Astrocyte (in vitro differentiated cells and primary cell): Measurements from ENCODE around the gene CFC1B. TPM values are rescaled to one million over a fixed set of nuclear protein-coding genes. Genes with fewer than 3 reads are reported as not detected.
"Not testable (repeated sequence)": the region's sequence is repeated elsewhere in the genome, so short reads cannot be mapped to it uniquely, and the experiment has no call there.

ENCODE experiments used
- DNase-seq: peaks from one replicate; pipeline ENCODE4 v3.0.0-alpha.2; 2010; ENCODE audit warnings: low read depth
- FAIRE-seq: peaks from 2 replicates; lab custom pipeline; 2011; peaks lifted over from hg19 to GRCh38; lab: Jason Lieb, UNC
- H2AFZ ChIP-seq: 2 replicates; pipeline ENCODE4 v1.6.0; 2012; ENCODE audit warnings: low read depth, low read length, inconsistent platforms
- H3K27ac ChIP-seq: 2 replicates; pipeline ENCODE4 v1.5.1; 2011; ENCODE audit warnings: low read depth, low read length, inconsistent platforms
- H3K27me3 ChIP-seq: 2 replicates; pipeline ENCODE4 v1.6.0; 2011; ENCODE audit warnings: low read length, inconsistent platforms; ENCODE audit not compliant: insufficient read depth
- H3K36me3 ChIP-seq: 2 replicates; pipeline ENCODE4 v1.5.1; 2011; ENCODE audit warnings: low read length, inconsistent platforms; ENCODE audit not compliant: insufficient read depth
- H3K4me1 ChIP-seq: 2 replicates; pipeline ENCODE4 v1.5.1; 2011; ENCODE audit warnings: low read length, inconsistent platforms; ENCODE audit not compliant: insufficient read depth
- H3K4me2 ChIP-seq: 2 replicates; pipeline ENCODE4 v1.6.0; 2012; ENCODE audit warnings: low read length, inconsistent platforms
- H3K4me3 ChIP-seq: 2 replicates; pipeline ENCODE4 v1.5.1; 2011; ENCODE audit warnings: low read depth, mild to moderate bottlenecking, low read length, inconsistent platforms; ENCODE audit not compliant: insufficient read depth
- H3K79me2 ChIP-seq: 2 replicates; pipeline ENCODE4 v1.6.0; 2012; ENCODE audit warnings: mild to moderate bottlenecking, low read length, inconsistent platforms; ENCODE audit not compliant: insufficient read depth
- H3K9ac ChIP-seq: 2 replicates; pipeline ENCODE4 v1.6.0; 2012; ENCODE audit warnings: mild to moderate bottlenecking, low read length, inconsistent platforms
- H3K9me3 ChIP-seq: 2 replicates; pipeline ENCODE4 v1.5.1; 2012; ENCODE audit warnings: low read depth, mild to moderate bottlenecking, low read length, inconsistent platforms; ENCODE audit not compliant: insufficient read depth
- H4K20me1 ChIP-seq: 2 replicates; pipeline ENCODE4 v1.6.0; 2012; ENCODE audit warnings: low read length, inconsistent platforms; ENCODE audit not compliant: insufficient read depth
- H3K27ac Mint-ChIP-seq: one replicate; pipeline ENCODE4 v1.8.0; 2021; ENCODE audit warnings: mild to moderate bottlenecking, mixed read lengths; ENCODE audit not compliant: unreplicated experiment
- H3K27me3 Mint-ChIP-seq: one replicate; pipeline ENCODE4 v1.8.0; 2021; ENCODE audit warnings: low read depth, mixed read lengths; ENCODE audit not compliant: unreplicated experiment
- H3K36me3 Mint-ChIP-seq: one replicate; pipeline ENCODE4 v1.8.0; 2021; ENCODE audit warnings: low read depth, mixed read lengths; ENCODE audit not compliant: unreplicated experiment
- H3K4me1 Mint-ChIP-seq: one replicate; pipeline ENCODE4 v1.8.0; 2021; ENCODE audit warnings: low read depth, mixed read lengths; ENCODE audit not compliant: unreplicated experiment
- H3K4me3 Mint-ChIP-seq: one replicate; pipeline ENCODE4 v1.8.0; 2021; ENCODE audit warnings: mild to moderate bottlenecking, moderate library complexity, mixed read lengths; ENCODE audit not compliant: unreplicated experiment
- H3K9me3 Mint-ChIP-seq: one replicate; pipeline ENCODE4 v1.8.0; 2021; ENCODE audit warnings: mild to moderate bottlenecking, mixed read lengths; ENCODE audit not compliant: unreplicated experiment
- total RNA-seq: library from RNA; stranded (reverse); gene quantifications from 2 replicates; pipeline ENCODE4 v1.2.1, GENCODE V29; 2021

CFC1B gene
- total RNA-seq, 1 donor from 2014 or later = not detected

DNA sequence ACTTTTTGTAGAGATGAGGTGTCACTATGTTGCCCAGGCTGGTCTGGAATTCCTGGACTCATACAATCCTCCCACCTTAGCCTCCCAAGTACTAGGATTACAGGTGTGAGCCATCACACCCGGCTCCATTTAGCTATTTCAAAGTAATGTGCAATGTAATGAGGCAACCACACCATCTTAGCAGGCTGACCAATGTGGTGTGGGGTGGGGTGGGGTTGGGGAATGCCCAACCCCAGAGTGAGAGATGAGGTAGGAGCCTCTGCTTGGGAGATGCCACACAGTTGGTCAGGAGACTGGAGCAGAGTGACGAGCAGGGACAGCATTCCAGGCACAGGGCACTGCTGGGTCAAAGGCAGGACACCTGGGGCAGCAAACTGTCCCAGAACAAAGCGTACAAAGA, 27.4 kb downstream of the CFC1B start:
- not testable (repeated sequence) for H3K9ac ChIP-seq, H3K9me3 ChIP-seq, H3K4me1 Mint-ChIP-seq, H3K27me3 Mint-ChIP-seq, H3K27ac ChIP-seq, H3K4me1 ChIP-seq, H4K20me1 ChIP-seq, H3K27ac Mint-ChIP-seq, H3K9me3 Mint-ChIP-seq, H2AFZ ChIP-seq, H3K36me3 Mint-ChIP-seq, H3K79me2 ChIP-seq, DNase-seq, FAIRE-seq, H3K27me3 ChIP-seq, H3K4me2 ChIP-seq, H3K36me3 ChIP-seq, H3K4me3 Mint-ChIP-seq, H3K4me3 ChIP-seq

- not testable (repeated sequence) for H3K4me1 ChIP-seq, H3K27me3 Mint-ChIP-seq, H3K4me3 ChIP-seq, H3K9ac ChIP-seq, H3K9me3 Mint-ChIP-seq, DNase-seq, H3K4me1 Mint-ChIP-seq, H3K36me3 ChIP-seq, H3K9me3 ChIP-seq, H2AFZ ChIP-seq, H3K27ac ChIP-seq, H3K4me3 Mint-ChIP-seq, H3K27ac Mint-ChIP-seq, H3K36me3 Mint-ChIP-seq, H3K79me2 ChIP-seq, FAIRE-seq, H3K27me3 ChIP-seq, H3K4me2 ChIP-seq, H4K20me1 ChIP-seq
Observed at GRCh38 chr2:130549475-130549874, 28.5 kb downstream of the CFC1B start.

DNA sequence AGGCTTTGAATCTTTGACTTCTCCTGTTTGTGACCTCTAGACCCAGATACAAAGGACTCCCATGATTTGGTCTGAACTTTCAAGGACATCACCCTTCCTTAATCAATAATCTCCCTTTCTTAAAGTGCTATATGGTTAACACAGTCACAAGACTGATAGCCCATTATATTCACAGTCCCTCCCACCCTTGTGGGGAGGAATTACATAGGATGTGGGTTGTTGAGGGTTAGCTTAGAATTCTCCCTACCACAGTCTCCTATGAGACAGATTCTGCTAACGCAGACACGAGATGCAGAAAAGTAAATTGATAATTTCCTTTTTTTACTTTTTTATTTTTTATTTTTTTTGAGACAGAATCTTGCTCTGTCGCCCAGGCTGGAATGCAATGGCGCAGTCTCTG, 33.2 kb downstream of the CFC1B start:
- H3K27me3 Mint-ChIP-seq, H3K4me3 ChIP-seq, H3K4me3 Mint-ChIP-seq, H3K9ac ChIP-seq, H3K9me3 ChIP-seq, H3K79me2 ChIP-seq, H3K4me1 ChIP-seq, H2AFZ ChIP-seq, DNase-seq, FAIRE-seq, H3K4me2 ChIP-seq, H3K27ac Mint-ChIP-seq, H3K36me3 ChIP-seq, H3K27ac ChIP-seq, H4K20me1 ChIP-seq, H3K27me3 ChIP-seq, H3K36me3 Mint-ChIP-seq, H3K4me1 Mint-ChIP-seq, H3K9me3 Mint-ChIP-seq: not testable (repeated sequence)

DNA sequence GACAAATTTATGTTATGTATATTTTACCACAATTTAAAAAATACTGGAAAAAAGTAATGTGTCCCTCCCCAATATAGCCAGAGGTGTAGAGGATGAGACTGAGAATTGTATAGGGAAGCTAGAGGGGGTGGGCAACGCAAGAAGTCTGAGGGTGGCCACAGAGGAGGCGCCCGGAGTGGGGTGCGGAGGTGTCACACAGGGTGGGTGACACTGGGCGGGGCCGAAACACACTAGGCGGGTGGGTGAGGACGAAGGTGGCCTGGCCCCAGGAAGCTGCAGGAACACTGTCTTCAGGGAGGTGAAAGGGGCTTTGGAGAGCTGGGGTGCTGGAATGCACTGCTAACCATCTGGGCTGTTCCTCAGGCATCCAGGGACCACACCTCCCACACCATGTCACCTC, 35.4 kb downstream of the CFC1B start:
- FAIRE-seq, H3K9me3 ChIP-seq, H3K9ac ChIP-seq, H3K4me2 ChIP-seq, H3K27ac Mint-ChIP-seq, H3K4me3 ChIP-seq, H3K27me3 Mint-ChIP-seq, H3K4me1 ChIP-seq, H3K9me3 Mint-ChIP-seq, H3K36me3 Mint-ChIP-seq, H3K79me2 ChIP-seq, DNase-seq, H3K36me3 ChIP-seq, H3K27me3 ChIP-seq, H3K4me1 Mint-ChIP-seq, H4K20me1 ChIP-seq, H3K27ac ChIP-seq, H2AFZ ChIP-seq, H3K4me3 Mint-ChIP-seq: not testable (repeated sequence)

- DNase-seq, H3K9me3 Mint-ChIP-seq, H3K4me1 Mint-ChIP-seq, H3K27ac ChIP-seq, H3K27me3 ChIP-seq, H3K4me1 ChIP-seq, H3K27me3 Mint-ChIP-seq, H3K4me3 ChIP-seq, H3K9me3 ChIP-seq, H3K79me2 ChIP-seq, H3K36me3 Mint-ChIP-seq, H3K4me2 ChIP-seq, H2AFZ ChIP-seq, H3K27ac Mint-ChIP-seq, H3K4me3 Mint-ChIP-seq, H3K9ac ChIP-seq, H4K20me1 ChIP-seq, H3K36me3 ChIP-seq, FAIRE-seq: not testable (repeated sequence)
Observed at GRCh38 chr2:130566165-130566564, 45.1 kb downstream of the CFC1B start.

- not testable (repeated sequence) for H3K27ac ChIP-seq, H3K4me3 Mint-ChIP-seq, H3K36me3 Mint-ChIP-seq, H3K4me2 ChIP-seq, H3K9ac ChIP-seq, H4K20me1 ChIP-seq, FAIRE-seq, H3K79me2 ChIP-seq, H3K36me3 ChIP-seq, DNase-seq, H3K9me3 Mint-ChIP-seq, H3K27ac Mint-ChIP-seq, H3K27me3 Mint-ChIP-seq, H3K27me3 ChIP-seq, H3K4me3 ChIP-seq, H3K4me1 Mint-ChIP-seq, H3K9me3 ChIP-seq, H3K4me1 ChIP-seq, H2AFZ ChIP-seq
Observed at GRCh38 chr2:130571929-130572328, 50.9 kb downstream of the CFC1B start.
